K562 (cell line): Measurements from ENCODE around the gene REX1BD. TPM values are rescaled to one million over a fixed set of nuclear protein-coding genes. Genes with fewer than 3 reads are reported as not detected.

Experiments
- GATAD2B ChIP-seq: fragments of 450-650 bp; IDR thresholded peaks from 2 replicates; pipeline ENCODE4 v1.6.1; 2017; ENCODE audit warnings: mild to moderate bottlenecking, borderline replicate concordance
- L3MBTL2 ChIP-seq: fragments of 450-650 bp; IDR thresholded peaks from 2 replicates; pipeline ENCODE4 v1.6.1; 2016; ENCODE audit warnings: mild to moderate bottlenecking, moderate library complexity
- MBD1 ChIP-seq: fragments of 250-450 bp; sonication (Bioruptor Pico); IDR thresholded peaks from 2 replicates; pipeline ENCODE4 v1.8.0; 2022; ENCODE audit warnings: inconsistent platforms
- MIER1 ChIP-seq: fragments of 450-650 bp; IDR thresholded peaks from 2 replicates; pipeline ENCODE4 v1.6.1; 2016; ENCODE audit warnings: antibody characterized with exemption, mild to moderate bottlenecking, low read depth
- PHF21A ChIP-seq: fragments of 450-650 bp; IDR thresholded peaks from 2 replicates; pipeline ENCODE4 v1.6.1; 2017; ENCODE audit warnings: low read depth, borderline replicate concordance
- POLR2H ChIP-seq: IDR thresholded peaks from 2 replicates; pipeline ENCODE4 v1.6.1; 2016; ENCODE audit warnings: missing genetic modification characterization, low read depth, mild to moderate bottlenecking, control low read depth, missing compliant biosample characterization, moderate library complexity
- RBM34 ChIP-seq: fragments of 200-400 bp; formaldehyde crosslinking; IDR thresholded peaks from 2 replicates; pipeline ENCODE4 v1.6.1; 2018; ENCODE audit warnings: low read length, borderline replicate concordance; ENCODE audit not compliant: insufficient read depth
- TAF7 ChIP-seq: fragments of 450-650 bp; IDR thresholded peaks from 2 replicates; pipeline ENCODE4 v1.6.1; 2016; ENCODE audit warnings: missing genetic modification characterization, missing compliant biosample characterization
- TCF15 ChIP-seq: fragments of 250-450 bp; sonication (Bioruptor Pico); IDR thresholded peaks from 2 replicates; pipeline ENCODE4 v1.8.0; 2022; ENCODE audit warnings: moderate library complexity, mild to moderate bottlenecking, inconsistent platforms
- WHSC1 ChIP-seq: IDR thresholded peaks from one replicate; pipeline ENCODE4 v1.6.1; 2012; ENCODE audit warnings: low read length, control low read depth, inconsistent platforms
- ZBTB5 ChIP-seq: fragments of 450-650 bp; IDR thresholded peaks from 2 replicates; pipeline ENCODE4 v1.6.1; 2017; ENCODE audit warnings: antibody characterized with exemption
- ZNF436 ChIP-seq: fragments of 250-450, 450-650 bp; sonication (Bioruptor Pico); formaldehyde crosslinking; IDR thresholded peaks from 2 replicates; pipeline ENCODE4 v1.7.0; 2020; ENCODE audit warnings: mild to moderate bottlenecking
- polyA plus RNA-seq, 8 experiments: library from polyadenylated mRNA; depleted of rRNA in 4 of 8; stranded (reverse) in 5 of 8; unstranded in 3 of 8; fragments of >200 nt; fragmentation: Nextera tagmentation in 2 of 8; fragmentation: Illumina TruSeq in 1 of 8; extraction: Ambion mirVana in 2 of 8; extraction: Trizol in 1 of 8; gene quantifications; 2 replicates each; pipeline versions ENCODE4 v1.2.1 to v1.2.3, GENCODE V29; 2011 to 2014; ENCODE audit warnings: inconsistent platforms in 1 of 8, missing spikeins in 1 of 8
- total RNA-seq, 7 experiments: library from RNA; depleted of rRNA in 6 of 7; stranded (reverse); fragments of >200 nt in 6 of 7; fragmentation: Illumina TruSeq in 2 of 7; extraction: Trizol in 2 of 7; gene quantifications; 2 replicates each; pipeline versions ENCODE4 v1.2.1 to v1.2.3, GENCODE V29; 2011 to 2021; ENCODE audit warnings: low replicate concordance in 1 of 7
- TF ChIP-seq, protein P1 (sequence below), 2 experiments: fragments of 450-650 bp; IDR thresholded peaks; 2 replicates each; pipeline ENCODE4 v1.6.1; 2016; ENCODE audit warnings: mild to moderate bottlenecking in 2 of 2, borderline replicate concordance in 1 of 2, low read depth in 1 of 2, moderate library complexity in 1 of 2

REX1BD gene
- total and polyA plus RNA-seq, 9 of the 15 experiments (the other 6 are each of a cell fraction or from before 2014, with no cell fraction given): 1.9 to 136 (median 13.8) TPM

DNA sequence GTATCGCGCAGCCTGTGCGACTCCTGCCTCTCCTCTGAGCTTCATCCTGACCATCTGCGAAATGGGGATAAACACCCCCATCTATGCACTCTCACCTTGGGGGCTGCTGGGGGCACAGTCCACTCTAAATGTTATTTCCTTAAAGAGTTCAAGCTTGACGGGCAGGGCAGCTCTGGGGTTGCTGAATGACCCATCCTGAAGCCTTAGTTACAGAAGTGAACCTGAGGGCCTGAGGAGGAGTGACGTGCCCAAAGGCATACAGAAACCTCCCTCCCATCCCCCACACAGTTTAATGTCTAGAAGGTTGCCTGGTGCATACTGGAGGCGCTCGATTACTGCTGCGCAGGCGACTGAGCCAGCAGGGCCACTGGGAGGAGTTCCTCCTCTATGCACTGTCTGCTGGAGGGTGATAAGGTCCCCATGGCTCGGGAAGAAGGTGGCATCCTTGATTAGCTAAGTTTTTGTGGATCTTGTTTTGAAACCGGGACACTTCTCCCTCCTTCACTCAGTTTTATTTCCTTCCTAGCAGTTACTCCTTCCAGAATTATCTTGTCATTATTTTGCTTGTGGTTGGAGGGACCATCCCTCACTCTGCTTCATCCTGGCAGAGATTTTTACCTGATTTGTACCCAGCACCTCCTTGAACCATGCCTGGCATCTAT is 44.7 kb upstream of the REX1BD start (continued):
- TF ChIP-seq, protein P1, sequence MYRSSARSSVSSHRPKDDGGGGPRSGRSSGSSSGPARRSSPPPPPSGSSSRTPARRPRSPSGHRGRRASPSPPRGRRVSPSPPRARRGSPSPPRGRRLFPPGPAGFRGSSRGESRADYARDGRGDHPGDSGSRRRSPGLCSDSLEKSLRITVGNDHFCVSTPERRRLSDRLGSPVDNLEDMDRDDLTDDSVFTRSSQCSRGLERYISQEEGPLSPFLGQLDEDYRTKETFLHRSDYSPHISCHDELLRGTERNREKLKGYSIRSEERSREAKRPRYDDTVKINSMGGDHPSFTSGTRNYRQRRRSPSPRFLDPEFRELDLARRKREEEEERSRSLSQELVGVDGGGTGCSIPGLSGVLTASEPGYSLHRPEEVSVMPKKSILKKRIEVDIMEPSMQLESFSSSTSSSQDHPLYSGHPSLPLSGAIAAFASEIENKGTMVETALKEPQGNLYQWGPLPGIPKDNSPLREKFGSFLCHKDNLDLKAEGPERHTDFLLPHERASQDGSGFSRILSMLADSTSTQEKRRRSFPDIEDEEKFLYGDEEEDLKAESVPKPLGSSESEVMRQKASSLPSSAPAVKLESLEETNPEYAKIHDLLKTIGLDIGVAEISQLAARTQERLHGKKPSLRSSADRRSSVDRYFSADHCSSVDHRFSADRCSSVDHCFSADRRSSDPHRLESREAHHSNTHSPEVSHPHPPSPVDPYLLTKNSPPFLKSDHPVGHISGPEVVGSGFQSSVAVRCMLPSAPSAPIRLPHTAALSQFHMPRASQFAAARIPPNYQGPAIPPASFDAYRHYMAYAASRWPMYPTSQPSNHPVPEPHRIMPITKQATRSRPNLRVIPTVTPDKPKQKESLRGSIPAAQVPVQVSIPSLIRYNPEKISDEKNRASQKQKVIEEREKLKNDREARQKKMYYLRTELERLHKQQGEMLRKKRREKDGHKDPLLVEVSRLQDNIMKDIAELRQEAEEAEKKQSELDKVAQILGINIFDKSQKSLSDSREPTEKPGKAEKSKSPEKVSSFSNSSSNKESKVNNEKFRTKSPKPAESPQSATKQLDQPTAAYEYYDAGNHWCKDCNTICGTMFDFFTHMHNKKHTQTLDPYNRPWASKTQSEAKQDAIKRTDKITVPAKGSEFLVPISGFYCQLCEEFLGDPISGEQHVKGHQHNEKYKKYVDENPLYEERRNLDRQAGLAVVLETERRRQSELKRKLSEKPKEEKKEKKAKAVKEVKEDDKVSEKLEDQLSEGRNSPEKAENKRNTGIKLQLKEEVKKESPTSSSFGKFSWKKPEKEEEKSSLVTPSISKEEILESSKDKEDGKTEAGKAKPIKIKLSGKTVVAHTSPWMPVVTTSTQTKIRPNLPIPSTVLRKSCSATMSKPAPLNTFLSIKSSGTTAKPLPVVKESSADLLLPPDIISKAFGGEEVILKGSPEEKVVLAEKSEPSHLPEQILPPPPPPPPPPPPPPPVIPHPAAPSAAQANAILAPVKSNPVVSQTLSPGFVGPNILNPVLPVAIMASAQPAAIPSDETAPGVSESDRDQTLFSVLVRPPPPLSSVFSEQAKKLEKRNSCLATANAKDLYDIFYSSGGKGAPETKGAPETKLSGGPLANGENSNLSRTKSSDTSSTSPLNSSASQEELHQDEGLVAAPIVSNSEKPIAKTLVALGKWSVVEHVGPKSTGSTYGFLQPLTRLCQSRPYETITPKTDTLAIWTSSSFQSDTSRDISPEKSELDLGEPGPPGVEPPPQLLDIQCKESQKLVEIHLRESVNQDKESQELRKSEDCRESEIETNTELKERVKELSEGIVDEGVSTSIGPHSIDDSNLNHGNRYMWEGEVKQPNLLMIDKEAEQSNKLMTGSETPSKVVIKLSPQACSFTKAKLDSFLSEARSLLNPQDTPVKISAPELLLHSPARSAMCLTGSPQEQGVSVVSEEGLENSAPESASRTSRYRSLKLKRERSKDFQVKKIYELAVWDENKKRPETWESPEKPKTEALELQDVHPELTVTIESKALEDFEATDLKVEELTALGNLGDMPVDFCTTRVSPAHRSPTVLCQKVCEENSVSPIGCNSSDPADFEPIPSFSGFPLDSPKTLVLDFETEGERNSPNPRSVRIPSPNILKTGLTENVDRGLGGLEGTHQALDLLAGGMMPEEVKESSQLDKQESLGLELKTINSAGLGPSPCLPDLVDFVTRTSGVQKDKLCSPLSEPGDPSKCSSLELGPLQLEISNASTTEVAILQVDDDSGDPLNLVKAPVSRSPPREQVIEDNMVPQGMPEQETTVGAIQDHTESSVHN (IDR thresholded peaks at IDR 0.05; ENCODE audit: borderline replicate concordance in 1 of 2, low read depth in 1 of 2): 0 out of 4 replicates have a peak, but pooled peaks of 1 of the 2 experiments have one; percentile 35
- TF ChIP-seq RBM34 (no peak), PHF21A (peak; percentile 89; the same call in 1 of the 2 replicates), ZNF436 (no peak), MBD1 (no peak), GATAD2B (no peak), TCF15 (no peak), TAF7 (no peak), ZBTB5 (no peak), WHSC1 (no peak), L3MBTL2 (0 out of 2 replicates have a peak, but pooled peaks have one; percentile 42), POLR2H (tag) (no peak; the same call in 1 of the 2 replicates), MIER1 (no peak; the same call in 1 of the 2 replicates)
